Measurements from ENCODE around the gene GALNT1.

GRCh38 chr18:35736696-35737095 lies 155.2 kb downstream of the GALNT1 start:
- TF ChIP-seq CTCF (IDR thresholded peaks at IDR 0.05) (no peak), E2F4 (CRISPR knock-in tag; IDR thresholded peaks at IDR 0.05; ENCODE audit: borderline replicate concordance, low read depth) (no peak), ATF1 (CRISPR knock-in tag; IDR thresholded peaks at IDR 0.05) (no peak)

All from WTC11 (cell line).